SK-N-SH treated with all-trans-retinoic acid at 6 μM for 48 hours (cell line): ENCODE measurements around the gene TNFSF11.

ENCODE experiments used
- ATAC-seq: fragments of 200-7000 bp; cut with Tn5 transposase; 3 replicates; pipeline ENCODE4 v1.9.1; 2020; ENCODE audit warnings: mild to moderate bottlenecking, moderate library complexity
- ARNTL ChIP-seq: fragments of 450-650 bp; formaldehyde crosslinking; IDR thresholded peaks from 2 replicates; pipeline ENCODE4 v1.5.0; 2020; ENCODE audit warnings: low read depth, mild to moderate bottlenecking, moderate library complexity, borderline replicate concordance
- BACH2 ChIP-seq: fragments of 250-450 bp; sonication (Bioruptor Pico); IDR thresholded peaks from 2 replicates; pipeline ENCODE4 v1.9.0; 2021; ENCODE audit warnings: mild to moderate bottlenecking, borderline replicate concordance
- CSRNP3 ChIP-seq: fragments of 250-450 bp; sonication (Bioruptor Pico); IDR thresholded peaks from 2 replicates; pipeline ENCODE4 v1.5.1; 2021; ENCODE audit warnings: mild to moderate bottlenecking, moderate library complexity
- ESRRG ChIP-seq: fragments of 250-450 bp; sonication (Bioruptor Pico); IDR thresholded peaks from 2 replicates; pipeline ENCODE4 v1.6.1; 2021; ENCODE audit warnings: mild to moderate bottlenecking
- GLIS3 ChIP-seq: fragments of 250-450 bp; sonication (Bioruptor Pico); IDR thresholded peaks from 2 replicates; pipeline ENCODE4 v1.5.0; 2020; ENCODE audit warnings: mild to moderate bottlenecking, moderate library complexity
- ISL1 ChIP-seq: fragments of 250-450 bp; sonication (Bioruptor Pico); IDR thresholded peaks from 2 replicates; pipeline ENCODE4 v2.1.2; 2022; ENCODE audit warnings: mild to moderate bottlenecking, moderate library complexity
- POU6F1 ChIP-seq: fragments of 250-450 bp; sonication (Bioruptor Pico); IDR thresholded peaks from 2 replicates; pipeline ENCODE4 v1.8.0; 2021; ENCODE audit warnings: low read depth, mild to moderate bottlenecking, moderate library complexity, borderline replicate concordance
- PPARA ChIP-seq: fragments of 250-450 bp; sonication (Bioruptor Pico); IDR thresholded peaks from 2 replicates; pipeline ENCODE4 v1.5.0; 2020; ENCODE audit warnings: mild to moderate bottlenecking, borderline replicate concordance
- RARB ChIP-seq: fragments of 250-450 bp; sonication (Bioruptor Pico); IDR thresholded peaks from 2 replicates; pipeline ENCODE4 v1.8.0; 2021; ENCODE audit warnings: mild to moderate bottlenecking, moderate library complexity
- SNAI2 ChIP-seq: fragments of 250-450 bp; sonication (Bioruptor Pico); IDR thresholded peaks from 2 replicates; pipeline ENCODE4 v1.5.0; 2020; ENCODE audit warnings: mild to moderate bottlenecking, moderate library complexity
- TCF4 ChIP-seq: fragments of 250-450 bp; sonication (Bioruptor Pico); IDR thresholded peaks from 2 replicates; pipeline ENCODE4 v1.8.0; 2021; ENCODE audit warnings: mild to moderate bottlenecking, moderate library complexity, borderline replicate concordance
- TOX ChIP-seq: fragments of 250-450 bp; sonication (Bioruptor Pico); IDR thresholded peaks from 2 replicates; pipeline ENCODE4 v1.8.0; 2021; ENCODE audit warnings: mild to moderate bottlenecking, moderate library complexity, borderline replicate concordance
- TSHZ2 ChIP-seq: fragments of 250-450 bp; sonication (Bioruptor Pico); IDR thresholded peaks from 2 replicates; pipeline ENCODE4 v1.5.0; 2020; ENCODE audit warnings: mild to moderate bottlenecking, moderate library complexity
- ZC3H10 ChIP-seq: fragments of 250-450 bp; sonication (Bioruptor Pico); IDR thresholded peaks from 2 replicates; pipeline ENCODE4 v1.5.1; 2021; ENCODE audit warnings: mild to moderate bottlenecking, moderate library complexity
- ZFP3 ChIP-seq: fragments of 250-450 bp; sonication (Bioruptor Pico); IDR thresholded peaks from 2 replicates; pipeline ENCODE4 v1.5.0; 2020; ENCODE audit warnings: mild to moderate bottlenecking, moderate library complexity
- ZFP30 ChIP-seq: fragments of 450-650 bp; formaldehyde crosslinking; IDR thresholded peaks from 2 replicates; pipeline ENCODE4 v1.5.0; 2022; ENCODE audit warnings: mild to moderate bottlenecking, moderate library complexity
- ZNF565 ChIP-seq: fragments of 450-650 bp; formaldehyde crosslinking; conservative IDR thresholded peaks from 2 replicates; pipeline ENCODE4 v1.5.0; 2020; ENCODE audit warnings: low read depth, mild to moderate bottlenecking, moderate library complexity
- ZNF70 ChIP-seq: fragments of 450-650 bp; formaldehyde crosslinking; IDR thresholded peaks from 2 replicates; pipeline ENCODE4 v1.5.0; 2020; ENCODE audit warnings: mild to moderate bottlenecking, moderate library complexity
- ZNF8 ChIP-seq: fragments of 450-650 bp; formaldehyde crosslinking; IDR thresholded peaks from 2 replicates; pipeline ENCODE4 v1.5.0; 2020; ENCODE audit warnings: mild to moderate bottlenecking, moderate library complexity
- TF ChIP-seq, protein P1 (sequence below): fragments of 250-450 bp; sonication (Bioruptor Pico); IDR thresholded peaks from 2 replicates; pipeline ENCODE4 v1.8.0; 2020; ENCODE audit warnings: mild to moderate bottlenecking, moderate library complexity, borderline replicate concordance

TNFSF11 gene

GRCh38 chr13:42602906-42603305, 29.0 kb downstream of the TNFSF11 start:
- no peak; the same call in 2 of the 3 replicates for ATAC-seq

DNA sequence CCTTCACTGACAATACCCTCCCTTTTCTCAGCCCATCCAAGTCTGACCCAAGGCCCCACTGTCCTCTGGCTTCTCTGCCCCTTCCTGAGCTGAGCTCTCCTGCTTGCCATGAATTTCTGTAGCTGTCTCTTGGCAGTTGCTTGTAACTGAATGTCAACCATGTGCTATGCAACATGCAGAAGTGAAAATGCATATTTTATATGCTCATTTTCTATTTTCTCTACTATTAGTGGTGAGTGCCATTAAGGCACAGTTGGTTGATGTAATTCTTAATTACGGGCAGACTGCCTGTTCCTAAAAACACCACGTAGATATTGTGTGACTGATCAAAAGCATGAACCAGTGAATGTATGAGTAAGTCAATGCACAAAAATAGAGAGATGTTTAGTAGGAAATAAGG, 29.6 kb downstream of the TNFSF11 start:
- no peak for TF ChIP-seq SNAI2 (CRISPR knock-in tag)
- no peak for TF ChIP-seq RARB (CRISPR knock-in tag)
- TF ChIP-seq CSRNP3, result no peak
- no peak for TF ChIP-seq ZNF8
- TF ChIP-seq ZNF565, result no peak
- no peak for ATAC-seq

More at GRCh38 chr13:42602906-42603305, 29.0 kb downstream of the TNFSF11 start:
- TF ChIP-seq GLIS3 (CRISPR knock-in tag) (no peak), ZFP30 (CRISPR knock-in tag) (no peak), ZNF565 (no peak), TOX (CRISPR knock-in tag) (no peak), PPARA (CRISPR knock-in tag) (no peak), CSRNP3 (no peak), ESRRG (CRISPR knock-in tag) (no peak), ZNF8 (no peak), SNAI2 (CRISPR knock-in tag) (no peak)

GRCh38 chr13:42607546-42607945, 33.6 kb downstream of the TNFSF11 start:
- ATAC-seq, result no peak
- TF ChIP-seq PPARA (CRISPR knock-in tag) (no peak), ISL1 (CRISPR knock-in tag) (no peak), SNAI2 (CRISPR knock-in tag) (no peak), ZFP3 (no peak), ZNF70 (CRISPR knock-in tag) (no peak), ZNF8 (no peak), CSRNP3 (no peak), ESRRG (CRISPR knock-in tag) (no peak), ZNF565 (no peak), TOX (CRISPR knock-in tag) (no peak), TCF4 (CRISPR knock-in tag) (no peak), TSHZ2 (CRISPR knock-in tag) (no peak), POU6F1 (CRISPR knock-in tag) (no peak), ZFP30 (CRISPR knock-in tag) (no peak), ZC3H10 (no peak), GLIS3 (CRISPR knock-in tag) (no peak), BACH2 (CRISPR knock-in tag) (no peak), ARNTL (CRISPR knock-in tag) (no peak)
- TF ChIP-seq, protein P1, sequence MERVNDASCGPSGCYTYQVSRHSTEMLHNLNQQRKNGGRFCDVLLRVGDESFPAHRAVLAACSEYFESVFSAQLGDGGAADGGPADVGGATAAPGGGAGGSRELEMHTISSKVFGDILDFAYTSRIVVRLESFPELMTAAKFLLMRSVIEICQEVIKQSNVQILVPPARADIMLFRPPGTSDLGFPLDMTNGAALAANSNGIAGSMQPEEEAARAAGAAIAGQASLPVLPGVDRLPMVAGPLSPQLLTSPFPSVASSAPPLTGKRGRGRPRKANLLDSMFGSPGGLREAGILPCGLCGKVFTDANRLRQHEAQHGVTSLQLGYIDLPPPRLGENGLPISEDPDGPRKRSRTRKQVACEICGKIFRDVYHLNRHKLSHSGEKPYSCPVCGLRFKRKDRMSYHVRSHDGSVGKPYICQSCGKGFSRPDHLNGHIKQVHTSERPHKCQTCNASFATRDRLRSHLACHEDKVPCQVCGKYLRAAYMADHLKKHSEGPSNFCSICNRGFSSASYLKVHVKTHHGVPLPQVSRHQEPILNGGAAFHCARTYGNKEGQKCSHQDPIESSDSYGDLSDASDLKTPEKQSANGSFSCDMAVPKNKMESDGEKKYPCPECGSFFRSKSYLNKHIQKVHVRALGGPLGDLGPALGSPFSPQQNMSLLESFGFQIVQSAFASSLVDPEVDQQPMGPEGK (CRISPR knock-in tag), result no peak
